ENCODE results near the gene ATP5MC2.
A peak's percentile ranks its signal among the peaks of the same experiment; 100 is the strongest.

Gene ATP5MC2

GRCh38 chr12:53703756-53704155, 27.9 kb upstream of the ATP5MC2 start:
- H3K9me3 ChIP-seq (ENCODE audit: control insufficient read depth, insufficient read depth, low read length): no peaks in the 10 kb centered on the region
- H3K27me3 ChIP-seq (ENCODE audit: control insufficient read depth, insufficient read depth, low read length): peaks cover 59% of the 10 kb centered on the region
- H3K9ac ChIP-seq (ENCODE audit: low read depth, low read length): no peak overlapping the region
- H3K4me1 ChIP-seq (ENCODE audit: control insufficient read depth, insufficient read depth, low read length): no peaks in the 10 kb centered on the region
- no peak overlapping the region for H3K4me3 ChIP-seq (ENCODE audit: low read depth, low read length)
- H3K36me3 ChIP-seq (ENCODE audit: control insufficient read depth, insufficient read depth, low read length): no peaks in the 10 kb centered on the region

- Histone ChIP-seq H3K9me3 (ENCODE audit: control insufficient read depth, insufficient read depth, low read length) (no peaks in the 10 kb centered on the region), H3K27me3 (ENCODE audit: control insufficient read depth, insufficient read depth, low read length) (peaks cover 71% of the 10 kb centered on the region), H3K4me1 (ENCODE audit: control insufficient read depth, insufficient read depth, low read length) (no peaks in the 10 kb centered on the region), H3K9ac (ENCODE audit: low read depth, low read length) (no peak overlapping the region), H3K36me3 (ENCODE audit: control insufficient read depth, insufficient read depth, low read length) (no peaks in the 10 kb centered on the region), H3K4me3 (ENCODE audit: low read depth, low read length) (no peak overlapping the region)
Observed at GRCh38 chr12:53701518-53702264, 25.8 kb upstream of the ATP5MC2 start.

- no peaks in the 10 kb centered on the region for H3K9me3 ChIP-seq (ENCODE audit: control insufficient read depth, insufficient read depth, low read length)
- H3K36me3 ChIP-seq (ENCODE audit: control insufficient read depth, insufficient read depth, low read length): no peaks in the 10 kb centered on the region
- no peak overlapping the region for H3K9ac ChIP-seq (ENCODE audit: low read depth, low read length)
- no peak overlapping the region for H3K4me3 ChIP-seq (ENCODE audit: low read depth, low read length)
- H3K27me3 ChIP-seq (ENCODE audit: control insufficient read depth, insufficient read depth, low read length): peaks cover 76% of the 10 kb centered on the region
- peaks cover 5% of the 10 kb centered on the region for H3K4me1 ChIP-seq (ENCODE audit: control insufficient read depth, insufficient read depth, low read length)
Observed at GRCh38 chr12:53700567-53700966, 24.7 kb upstream of the ATP5MC2 start.

- Histone ChIP-seq H3K9me3 (ENCODE audit: control insufficient read depth, insufficient read depth, low read length) (no peaks in the 10 kb centered on the region), H3K27me3 (ENCODE audit: control insufficient read depth, insufficient read depth, low read length) (peaks cover 83% of the 10 kb centered on the region), H3K9ac (ENCODE audit: low read depth, low read length) (no peak overlapping the region), H3K36me3 (ENCODE audit: control insufficient read depth, insufficient read depth, low read length) (no peaks in the 10 kb centered on the region), H3K4me1 (ENCODE audit: control insufficient read depth, insufficient read depth, low read length) (peaks cover 7% of the 10 kb centered on the region), H3K4me3 (ENCODE audit: low read depth, low read length) (no peak overlapping the region)
Observed at GRCh38 chr12:53699678-53700025, 23.8 kb upstream of the ATP5MC2 start.

GRCh38 chr12:53698948-53699677, 23.2 kb upstream of the ATP5MC2 start:
- Histone ChIP-seq H3K4me3 (ENCODE audit: low read depth, low read length) (no peak overlapping the region), H3K36me3 (ENCODE audit: control insufficient read depth, insufficient read depth, low read length) (no peaks in the 10 kb centered on the region), H3K9me3 (ENCODE audit: control insufficient read depth, insufficient read depth, low read length) (no peaks in the 10 kb centered on the region), H3K9ac (ENCODE audit: low read depth, low read length) (no peak overlapping the region), H3K4me1 (ENCODE audit: control insufficient read depth, insufficient read depth, low read length) (peaks cover 12% of the 10 kb centered on the region), H3K27me3 (ENCODE audit: control insufficient read depth, insufficient read depth, low read length) (peaks cover 85% of the 10 kb centered on the region)

- Histone ChIP-seq H3K27me3 (ENCODE audit: control insufficient read depth, insufficient read depth, low read length) (peaks cover 76% of the 10 kb centered on the region), H3K9me3 (ENCODE audit: control insufficient read depth, insufficient read depth, low read length) (no peaks in the 10 kb centered on the region), H3K36me3 (ENCODE audit: control insufficient read depth, insufficient read depth, low read length) (no peaks in the 10 kb centered on the region), H3K4me1 (ENCODE audit: control insufficient read depth, insufficient read depth, low read length) (peaks cover 14% of the 10 kb centered on the region), H3K4me3 (ENCODE audit: low read depth, low read length) (peak overlapping the region; percentile 81), H3K9ac (ENCODE audit: low read depth, low read length) (no peak overlapping the region)
Observed at GRCh38 chr12:53696655-53697331, 20.9 kb upstream of the ATP5MC2 start.

GRCh38 chr12:53696285-53696654, 20.4 kb upstream of the ATP5MC2 start:
- Histone ChIP-seq H3K36me3 (ENCODE audit: control insufficient read depth, insufficient read depth, low read length) (no peaks in the 10 kb centered on the region), H3K9me3 (ENCODE audit: control insufficient read depth, insufficient read depth, low read length) (no peaks in the 10 kb centered on the region), H3K4me1 (ENCODE audit: control insufficient read depth, insufficient read depth, low read length) (peaks cover 14% of the 10 kb centered on the region), H3K27me3 (ENCODE audit: control insufficient read depth, insufficient read depth, low read length) (peaks cover 71% of the 10 kb centered on the region), H3K9ac (ENCODE audit: low read depth, low read length) (no peak overlapping the region), H3K4me3 (ENCODE audit: low read depth, low read length) (peak overlapping the region; percentile 81)

GRCh38 chr12:53695152-53696145, 19.6 kb upstream of the ATP5MC2 start:
- H3K9ac ChIP-seq (ENCODE audit: low read depth, low read length): peak overlapping the region; percentile 24
- H3K4me3 ChIP-seq (ENCODE audit: low read depth, low read length): peak overlapping the region; percentile 66
- peaks cover 63% of the 10 kb centered on the region for H3K27me3 ChIP-seq (ENCODE audit: control insufficient read depth, insufficient read depth, low read length)
- H3K4me1 ChIP-seq (ENCODE audit: control insufficient read depth, insufficient read depth, low read length): peaks cover 14% of the 10 kb centered on the region
- H3K36me3 ChIP-seq (ENCODE audit: control insufficient read depth, insufficient read depth, low read length): no peaks in the 10 kb centered on the region
- H3K9me3 ChIP-seq (ENCODE audit: control insufficient read depth, insufficient read depth, low read length): no peaks in the 10 kb centered on the region

- Histone ChIP-seq H3K27me3 (ENCODE audit: control insufficient read depth, insufficient read depth, low read length) (peaks cover 58% of the 10 kb centered on the region), H3K4me3 (ENCODE audit: low read depth, low read length) (peak overlapping the region; percentile 66), H3K4me1 (ENCODE audit: control insufficient read depth, insufficient read depth, low read length) (peaks cover 14% of the 10 kb centered on the region), H3K36me3 (ENCODE audit: control insufficient read depth, insufficient read depth, low read length) (no peaks in the 10 kb centered on the region), H3K9me3 (ENCODE audit: control insufficient read depth, insufficient read depth, low read length) (no peaks in the 10 kb centered on the region), H3K9ac (ENCODE audit: low read depth, low read length) (no peak overlapping the region)
Observed at GRCh38 chr12:53694756-53695151, 18.9 kb upstream of the ATP5MC2 start.

GRCh38 chr12:53688134-53688533, 12.3 kb upstream of the ATP5MC2 start:
- Histone ChIP-seq H3K4me1 (ENCODE audit: control insufficient read depth, insufficient read depth, low read length) (no peaks in the 10 kb centered on the region), H3K36me3 (ENCODE audit: control insufficient read depth, insufficient read depth, low read length) (no peaks in the 10 kb centered on the region), H3K4me3 (ENCODE audit: low read depth, low read length) (no peak overlapping the region), H3K27me3 (ENCODE audit: control insufficient read depth, insufficient read depth, low read length) (peaks cover 2% of the 10 kb centered on the region), H3K9ac (ENCODE audit: low read depth, low read length) (no peak overlapping the region), H3K9me3 (ENCODE audit: control insufficient read depth, insufficient read depth, low read length) (no peaks in the 10 kb centered on the region)

- Histone ChIP-seq H3K27me3 (ENCODE audit: control insufficient read depth, insufficient read depth, low read length) (peaks cover 2% of the 10 kb centered on the region), H3K36me3 (ENCODE audit: control insufficient read depth, insufficient read depth, low read length) (no peaks in the 10 kb centered on the region), H3K4me1 (ENCODE audit: control insufficient read depth, insufficient read depth, low read length) (no peaks in the 10 kb centered on the region), H3K9ac (ENCODE audit: low read depth, low read length) (no peak overlapping the region), H3K9me3 (ENCODE audit: control insufficient read depth, insufficient read depth, low read length) (no peaks in the 10 kb centered on the region), H3K4me3 (ENCODE audit: low read depth, low read length) (no peak overlapping the region)
Observed at GRCh38 chr12:53686436-53686835, 10.6 kb upstream of the ATP5MC2 start.

All from iPS-15b (cell line).